ENCODE results near the gene SIRT6.
"Not testable (repeated sequence)": the region's sequence is repeated elsewhere in the genome, so short reads cannot be mapped to it uniquely, and the experiment has no call there.

SIRT6 gene

DNA sequence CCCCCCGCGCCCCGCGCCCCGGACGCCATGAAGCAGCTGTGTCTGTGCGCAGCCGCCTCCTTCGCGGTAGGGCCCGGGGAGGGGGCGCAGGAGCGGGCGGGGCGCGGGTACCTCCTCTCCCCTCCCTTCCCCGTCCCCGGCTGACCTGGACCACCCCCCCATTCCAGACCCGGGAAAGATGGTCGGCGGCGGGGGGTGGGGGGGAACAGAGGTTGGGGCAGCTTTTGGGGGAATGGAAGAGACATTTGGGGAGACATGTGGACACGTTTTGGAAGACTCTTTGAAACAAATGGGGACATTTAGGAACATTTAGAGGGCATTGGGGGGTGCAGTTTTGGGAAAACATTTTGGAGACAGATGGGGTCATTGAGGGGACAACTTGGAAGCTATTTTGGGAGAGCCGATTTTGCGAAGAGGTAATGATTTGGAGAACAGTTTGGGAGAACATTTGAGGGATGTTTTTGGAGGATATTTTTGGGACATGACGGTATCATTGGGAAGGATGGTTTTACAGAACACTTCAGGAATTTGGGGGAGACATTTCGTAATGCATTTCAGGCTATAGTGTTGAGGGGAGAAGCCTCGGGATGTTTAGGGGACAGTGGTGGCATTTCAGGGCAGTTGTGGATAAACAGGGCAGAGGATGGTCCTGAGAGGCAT, 16.2 kb upstream of the SIRT6 start:
- no peak for DNase-seq

DNA sequence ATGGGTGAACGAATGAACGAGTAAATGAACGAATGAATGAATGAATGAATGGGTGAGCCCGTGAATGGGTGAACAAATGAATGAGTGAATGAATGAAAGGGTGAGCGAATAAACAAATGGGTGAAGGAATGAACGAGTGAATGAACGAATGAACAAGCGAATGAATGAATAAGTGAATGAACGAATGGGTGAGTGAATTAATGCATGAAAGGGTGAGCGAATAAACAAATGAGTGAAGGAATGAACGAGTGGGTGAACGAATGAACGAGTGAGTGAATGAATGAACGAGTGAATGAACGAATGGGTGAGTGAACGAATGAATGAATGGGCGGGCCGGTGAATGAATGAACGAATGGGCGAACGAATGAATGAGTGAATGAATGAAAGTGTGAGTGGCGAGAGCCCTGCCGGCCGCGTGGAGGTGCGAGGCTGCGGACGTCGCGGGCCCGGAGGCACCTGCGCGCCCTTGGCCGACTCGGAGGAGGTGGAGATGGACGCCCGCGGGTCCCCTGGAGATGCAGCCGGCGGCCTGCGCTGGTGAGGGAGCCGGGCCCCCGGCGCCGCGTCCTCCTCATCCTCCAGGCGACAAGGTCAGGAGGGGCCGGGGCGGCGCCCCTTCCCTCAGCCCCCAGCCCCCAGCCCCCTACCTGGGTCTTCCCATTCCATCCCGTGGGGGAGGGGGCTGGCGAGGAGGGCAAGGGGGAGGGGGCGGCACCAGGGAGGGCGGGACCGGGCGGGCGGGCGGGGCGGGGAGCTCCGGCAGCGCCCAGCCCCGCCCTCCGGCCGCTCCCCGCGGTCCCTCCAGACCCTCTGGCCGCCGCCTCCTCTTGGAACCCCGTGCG, 15.5 kb upstream of the SIRT6 start:
- DNase-seq = no peak

DNA sequence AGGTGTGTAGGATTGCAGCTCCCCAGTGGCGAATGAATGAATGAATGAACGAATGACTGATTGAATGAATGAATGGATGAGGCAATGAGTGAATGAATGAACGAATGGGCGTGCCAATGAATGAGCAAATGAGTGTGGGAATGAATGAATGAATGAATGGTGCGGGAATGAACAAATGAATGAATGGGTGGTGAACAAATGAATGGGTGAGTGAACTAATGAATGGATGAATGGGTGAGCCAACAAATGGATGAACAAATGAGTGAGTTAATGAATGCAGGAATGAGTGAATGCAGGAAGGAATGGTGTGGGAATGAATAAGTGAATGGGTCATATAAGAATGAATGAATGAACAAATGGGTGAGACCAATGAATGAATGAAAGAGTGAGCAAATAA, 14.9 kb upstream of the SIRT6 start:
- DNase-seq = no peak

DNA sequence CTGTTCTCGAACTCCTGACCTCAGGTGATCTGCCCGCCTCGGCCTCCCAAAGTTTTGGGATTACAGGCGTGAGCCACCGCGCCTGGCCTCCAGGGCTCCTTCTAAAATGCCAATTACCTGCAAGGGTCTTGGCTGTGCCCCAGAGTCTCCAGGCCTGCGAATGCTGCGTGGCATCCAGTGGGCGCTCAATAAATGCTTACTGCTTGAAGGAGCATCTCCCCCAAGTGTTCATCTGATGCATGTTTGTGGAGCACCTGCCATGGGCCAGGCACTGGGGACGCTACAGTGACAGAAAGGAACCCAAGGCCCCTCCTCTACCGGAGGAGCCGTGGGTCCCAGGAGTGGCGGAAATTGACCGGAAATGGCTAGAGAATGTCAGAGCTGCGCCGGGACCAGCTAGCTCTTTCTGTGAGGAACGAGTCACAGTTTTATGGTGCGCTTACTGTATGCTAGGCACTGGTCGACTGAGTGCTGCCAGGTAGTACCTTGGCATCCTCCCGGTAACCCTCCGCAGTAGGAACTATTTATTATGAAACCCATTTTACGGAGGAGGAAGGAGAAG, 14.3 kb upstream of the SIRT6 start:
- no peak for DNase-seq

DNA sequence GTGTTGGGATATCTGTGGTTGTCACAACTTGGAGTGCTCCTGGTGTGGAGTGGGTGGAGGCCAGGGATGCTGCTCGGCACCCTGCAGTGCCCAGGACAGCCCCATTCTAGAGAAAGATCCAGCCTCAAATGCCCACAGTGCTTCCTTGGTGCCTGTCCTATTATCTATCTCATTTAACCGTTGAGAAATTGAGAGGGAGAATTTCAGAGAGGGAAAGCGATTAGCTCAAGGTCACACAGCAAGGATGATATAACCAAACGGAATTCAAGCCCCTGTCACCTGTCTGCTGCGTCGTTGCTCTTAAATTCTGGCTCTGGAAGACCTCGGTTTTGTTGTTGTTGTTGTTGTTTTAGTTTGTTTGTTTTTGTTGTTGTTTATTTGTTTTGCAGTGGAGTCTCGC, 13.6 kb upstream of the SIRT6 start:
- DNase-seq = no peak

DNA sequence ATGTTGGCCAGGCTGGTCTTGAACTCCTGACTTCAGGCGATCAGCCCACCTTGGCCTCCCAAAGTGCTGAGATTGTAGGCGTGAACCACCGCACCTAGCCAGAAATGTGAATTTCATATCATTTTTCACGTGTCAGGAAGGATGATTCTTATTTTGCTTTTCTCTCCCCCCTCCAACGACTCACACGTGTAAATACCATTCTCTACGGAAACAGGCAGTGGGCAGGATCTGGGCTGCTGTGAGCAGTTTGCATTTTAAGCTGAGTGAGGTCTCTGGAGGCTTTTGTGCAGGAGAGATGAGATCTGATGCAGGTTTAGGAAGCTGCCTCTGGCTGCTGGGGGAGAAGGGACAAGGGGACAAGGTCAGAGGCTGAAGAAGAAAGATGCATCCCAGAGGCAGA, 12.0 kb upstream of the SIRT6 start:
- no peak for DNase-seq

DNA sequence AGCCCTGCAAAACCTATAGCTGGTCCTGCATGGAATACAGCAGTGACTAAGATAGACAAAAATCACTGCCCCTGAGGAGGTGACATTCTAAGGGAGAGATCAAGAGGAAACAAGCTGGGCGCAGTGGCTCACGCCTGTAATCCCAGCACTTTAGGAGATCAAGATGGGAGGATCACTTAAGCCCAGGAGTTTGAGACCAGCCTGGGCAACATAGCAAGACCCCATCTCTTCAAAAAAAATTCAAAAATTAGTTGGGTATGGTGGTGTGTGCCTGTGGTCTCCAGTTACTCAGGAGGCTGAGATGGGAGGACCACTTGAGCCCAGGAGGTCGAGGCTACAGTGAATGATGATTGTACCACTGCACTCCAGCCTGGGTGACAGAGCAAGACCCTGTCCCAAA, 10.2 kb upstream of the SIRT6 start:
- not testable (repeated sequence) for DNase-seq

DNA sequence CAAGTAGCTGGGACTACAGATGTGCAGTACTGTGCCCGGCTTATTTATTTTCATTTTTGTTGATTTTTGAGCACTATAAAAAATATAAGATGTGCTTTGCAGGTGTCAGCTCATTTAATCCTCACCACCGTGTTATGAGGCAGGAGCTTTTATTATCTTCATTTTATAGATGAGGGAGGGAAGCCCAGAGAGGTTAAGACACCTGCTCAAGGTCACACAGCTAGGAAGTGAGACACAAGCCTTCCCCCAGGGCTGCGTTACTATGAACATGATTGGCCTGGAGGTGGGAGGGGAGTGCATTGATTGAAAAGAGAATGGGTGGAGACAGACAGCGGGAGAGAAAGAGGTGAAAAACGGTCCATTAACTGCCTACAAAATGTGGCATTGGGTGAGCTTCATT, 7.3 kb upstream of the SIRT6 start:
- DNase-seq = no peak

DNA sequence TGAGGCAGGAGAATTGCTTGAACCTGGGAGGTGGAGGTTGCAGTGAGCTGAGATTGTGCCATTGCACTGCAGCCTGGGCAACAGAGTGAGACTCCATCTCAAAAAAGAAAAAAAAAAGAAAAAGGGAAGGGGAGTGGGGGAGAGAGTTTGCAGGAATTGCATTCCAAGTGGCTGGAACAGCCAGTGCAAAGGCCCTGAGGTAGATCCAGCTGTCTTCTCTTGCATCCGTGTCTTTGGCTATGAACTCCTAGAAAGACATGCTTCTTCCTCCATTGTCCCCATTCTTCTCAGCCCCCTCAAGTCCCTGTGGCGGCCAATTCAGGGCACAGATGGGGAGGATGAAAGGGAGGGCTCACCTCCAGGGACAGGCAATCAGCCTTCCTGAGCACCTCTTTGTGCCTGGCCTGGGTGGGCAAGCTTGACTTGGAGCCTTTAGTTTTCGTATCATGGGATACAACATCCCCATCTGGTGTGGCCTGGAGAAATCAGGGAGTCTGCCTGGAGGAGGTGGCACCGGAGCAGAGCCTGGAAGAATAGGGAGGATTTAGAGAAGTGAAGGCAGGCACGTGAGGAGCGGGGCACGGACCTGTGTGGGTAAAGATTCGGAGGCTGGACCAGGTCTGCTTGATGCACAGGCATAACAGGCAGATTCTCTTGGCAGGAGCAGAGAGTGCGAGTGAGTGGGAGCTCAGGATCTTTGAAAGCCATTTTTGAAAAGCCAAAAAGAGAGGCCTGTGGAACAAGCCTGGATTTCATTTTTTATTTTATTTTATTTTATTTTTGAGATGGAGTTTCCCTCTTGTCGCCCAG, 5.2 kb upstream of the SIRT6 start:
- DNase-seq = no peak

DNA sequence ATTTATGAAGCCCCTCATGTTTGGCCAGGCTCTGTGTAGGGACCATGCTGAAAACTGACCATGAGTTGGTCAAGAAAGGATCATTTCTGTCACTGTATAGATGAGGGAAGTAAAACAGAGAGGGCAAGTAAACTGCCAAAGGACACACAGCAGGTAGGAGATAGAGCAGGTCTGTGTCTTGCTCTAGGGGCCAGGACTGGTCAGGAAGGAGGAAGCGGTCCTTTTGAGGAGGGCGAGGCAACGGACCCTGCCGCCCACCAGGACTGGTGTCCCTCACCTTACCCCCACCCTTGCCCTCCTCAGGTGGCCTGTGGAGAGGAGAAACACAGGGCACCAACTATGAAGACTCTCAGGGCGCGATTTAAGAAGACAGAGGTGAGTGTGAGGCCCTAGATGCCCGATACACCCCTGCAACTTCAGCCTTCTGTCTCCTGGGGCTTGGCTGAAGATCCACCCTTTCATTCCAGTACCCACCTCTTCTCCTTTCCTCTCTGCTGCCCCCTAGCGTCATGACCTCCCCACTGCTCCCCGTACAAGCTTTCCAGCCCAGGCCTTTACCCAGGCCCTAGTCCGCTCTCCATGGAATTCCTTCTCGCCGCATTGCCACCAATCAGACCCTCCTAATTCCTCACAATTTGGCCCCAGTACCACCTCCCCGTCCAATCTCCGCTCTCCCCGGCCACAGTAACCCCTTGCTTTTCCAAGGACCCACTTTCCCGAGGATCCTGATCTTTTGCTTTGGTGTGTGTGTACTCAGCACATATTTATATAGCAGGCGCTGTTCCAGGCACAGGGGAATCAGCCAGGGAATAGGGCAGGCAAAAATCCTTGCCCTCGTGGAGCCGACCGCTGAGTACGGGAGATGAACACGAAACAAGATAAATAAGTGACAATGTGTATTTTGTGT, 4.0 kb upstream of the SIRT6 start:
- peak; percentile 65 for DNase-seq

DNA sequence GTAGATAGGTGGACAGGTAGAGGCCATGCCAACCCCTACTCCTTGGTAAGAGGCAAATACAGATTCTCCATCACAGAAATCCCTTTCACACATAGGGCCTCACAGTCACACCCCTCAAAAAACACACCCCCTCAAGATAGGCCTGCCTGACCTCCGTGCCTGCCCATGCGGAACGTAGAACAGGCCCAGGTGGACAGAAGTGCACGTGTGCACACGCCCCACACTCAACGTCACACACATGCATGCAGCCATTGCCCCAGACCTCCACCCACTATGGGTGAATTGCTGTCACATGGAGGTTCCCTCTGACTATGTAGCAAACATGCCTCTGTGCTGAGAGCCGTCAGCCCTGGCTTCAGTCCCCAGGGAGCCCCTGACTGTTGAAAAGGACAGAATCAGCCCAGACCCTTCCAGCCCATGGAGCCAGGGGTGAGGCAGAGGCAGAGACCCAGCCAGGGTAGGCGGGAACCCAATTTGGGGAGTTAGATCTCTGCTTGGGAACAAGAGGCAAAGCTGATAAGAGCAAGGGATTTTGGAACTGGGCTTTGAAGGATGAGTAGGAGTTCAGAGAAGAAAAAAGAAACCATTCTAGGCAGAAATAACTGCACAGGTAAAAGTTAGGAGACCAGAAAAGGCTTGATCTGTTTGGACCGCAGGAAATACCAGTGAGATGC, 3.2 kb upstream of the SIRT6 start:
- DNase-seq = no peak

DNA sequence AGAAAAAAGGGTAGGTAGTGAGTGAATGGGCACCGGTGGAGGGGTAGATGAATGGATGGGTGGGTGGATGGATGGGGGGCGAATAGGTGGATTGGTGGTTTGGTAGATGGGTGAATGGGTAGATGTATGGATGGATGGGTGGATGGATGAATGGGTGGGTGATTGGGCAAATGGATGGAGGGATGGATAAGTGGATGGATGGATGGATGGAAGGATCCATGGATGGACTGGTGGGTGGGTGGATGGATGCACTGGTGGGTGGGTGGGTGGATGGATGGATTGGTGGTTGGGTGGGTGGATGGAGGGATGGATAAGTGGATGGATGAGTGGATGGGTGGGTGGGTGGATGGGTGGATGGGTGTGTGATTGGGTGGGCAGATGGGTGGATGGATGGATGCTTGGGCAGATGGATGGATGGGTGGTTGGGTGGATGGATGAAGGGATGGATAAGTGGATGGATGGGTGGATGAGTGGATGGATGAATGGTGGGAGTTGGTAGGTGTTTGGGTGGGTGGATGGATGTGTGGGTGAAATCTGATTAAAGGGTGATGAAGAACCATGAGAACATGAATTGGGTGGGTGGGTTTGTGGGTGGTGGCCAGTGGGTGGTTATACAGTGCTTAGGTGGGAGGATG, 2.5 kb upstream of the SIRT6 start:
- DNase-seq = no peak

DNA sequence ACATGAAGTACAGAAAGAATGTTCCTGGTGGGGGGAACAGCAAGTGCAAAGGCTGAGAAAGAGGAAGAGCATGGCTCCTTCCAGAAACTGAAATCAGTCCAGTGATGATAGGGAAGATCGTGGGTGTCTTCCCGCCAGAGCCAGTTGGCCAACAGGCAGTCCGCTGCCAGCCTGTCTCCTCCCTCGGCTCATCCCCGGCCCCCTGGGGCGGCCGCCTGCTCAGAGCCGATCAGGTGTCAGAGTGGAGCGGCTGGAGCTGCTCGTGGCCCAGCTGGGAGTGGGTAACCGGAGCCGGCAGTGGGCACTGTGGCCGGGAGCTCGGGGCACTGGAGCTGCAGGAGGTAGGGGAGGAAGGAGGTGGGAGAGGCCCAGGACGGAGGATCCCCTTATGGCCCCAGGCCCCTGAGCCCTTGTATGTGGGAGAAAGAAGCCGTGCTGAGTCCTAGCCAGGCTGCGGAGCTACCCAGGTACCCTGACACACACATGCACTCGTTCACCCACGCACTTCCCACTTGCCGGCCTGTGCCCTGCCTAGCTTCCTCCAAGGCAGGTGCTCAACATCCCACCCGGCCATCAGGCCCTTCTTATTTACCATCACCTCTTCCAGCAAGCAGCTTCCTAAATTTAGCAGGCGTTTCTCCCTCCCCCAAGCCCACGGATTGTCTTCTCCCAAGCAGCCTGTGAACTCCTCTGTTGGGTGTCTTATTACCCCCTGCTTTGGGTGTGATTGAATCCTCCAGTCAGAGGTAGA, 1.8 kb upstream of the SIRT6 start:
- no peak for DNase-seq

DNA sequence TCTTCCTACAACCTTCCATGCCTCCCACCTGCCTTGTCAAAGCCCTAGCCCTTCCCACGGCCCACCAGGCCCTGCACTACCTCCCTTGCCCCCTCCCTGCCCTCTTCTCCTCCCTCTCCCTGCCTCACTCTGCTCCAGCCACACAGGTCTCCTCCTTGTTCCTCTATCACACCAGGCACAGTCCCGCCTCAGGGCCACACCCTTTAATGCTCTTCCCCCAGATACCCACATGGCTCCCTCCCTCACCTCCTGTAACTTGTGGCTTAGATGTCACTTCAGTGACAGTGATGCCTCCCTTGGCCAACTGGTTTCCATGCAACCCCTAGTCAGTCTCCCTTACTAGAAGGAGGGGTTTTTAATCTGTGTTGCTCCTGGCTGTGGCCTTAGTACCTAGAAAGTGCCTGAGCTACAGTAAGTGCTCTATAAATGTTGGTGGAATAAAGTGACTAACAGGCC, 1.3 kb downstream of the SIRT6 start:
- DNase-seq = no peak

DNA sequence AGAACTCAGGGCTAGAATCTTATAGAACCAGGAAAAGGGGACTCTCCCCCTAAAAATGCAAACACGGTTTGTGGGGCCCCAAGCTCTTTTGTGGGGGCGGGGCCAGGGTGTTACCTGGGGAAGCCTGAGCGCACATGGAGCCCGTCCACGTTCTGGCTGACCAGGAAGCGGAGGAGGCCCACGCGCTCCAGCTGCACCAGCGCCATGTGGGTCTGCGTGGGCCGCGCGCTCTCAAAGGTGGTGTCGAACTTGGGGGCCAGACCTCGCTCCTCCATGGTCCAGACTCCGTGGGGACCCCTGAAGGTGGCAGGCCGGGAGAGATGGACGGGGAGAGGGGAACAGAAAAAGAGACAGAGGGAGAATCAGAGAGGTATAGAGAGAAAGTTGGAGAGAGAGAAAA, 3.4 kb downstream of the SIRT6 start:
- no peak for DNase-seq

DNA sequence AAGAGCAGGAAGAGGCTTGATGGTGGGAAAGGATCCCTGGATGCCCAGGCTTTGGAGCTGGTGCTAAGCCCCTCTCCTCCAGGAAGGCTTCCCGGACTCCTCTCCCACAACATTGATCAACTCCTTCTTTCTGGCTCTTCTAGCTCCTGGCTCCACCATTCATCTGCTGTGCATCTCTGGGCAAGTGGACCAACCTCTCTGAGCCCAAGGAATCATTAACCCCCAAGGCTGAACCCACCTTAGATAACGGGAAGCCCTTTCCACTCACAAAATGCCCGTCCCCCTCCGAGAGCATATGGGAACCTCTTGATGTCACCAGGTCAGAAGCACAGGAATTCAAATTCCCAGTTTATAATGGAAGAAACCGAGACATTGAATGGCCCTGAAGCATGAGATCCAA, 5.2 kb downstream of the SIRT6 start:
- no peak for DNase-seq

DNA sequence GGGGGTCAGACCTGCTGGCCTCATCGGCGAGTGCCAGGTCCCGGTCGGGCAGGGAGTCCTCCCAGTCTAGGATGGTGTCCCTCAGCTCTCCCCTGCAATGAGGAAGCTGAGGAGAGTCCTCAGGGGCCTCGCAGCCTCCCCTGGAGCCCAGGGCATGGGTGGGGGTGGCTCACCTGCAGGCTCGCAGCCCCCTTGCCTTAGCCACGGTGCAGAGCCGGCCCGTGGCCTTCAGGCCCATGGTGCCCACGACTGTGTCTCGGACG, 6.8 kb downstream of the SIRT6 start:
- no peak for DNase-seq

DNA sequence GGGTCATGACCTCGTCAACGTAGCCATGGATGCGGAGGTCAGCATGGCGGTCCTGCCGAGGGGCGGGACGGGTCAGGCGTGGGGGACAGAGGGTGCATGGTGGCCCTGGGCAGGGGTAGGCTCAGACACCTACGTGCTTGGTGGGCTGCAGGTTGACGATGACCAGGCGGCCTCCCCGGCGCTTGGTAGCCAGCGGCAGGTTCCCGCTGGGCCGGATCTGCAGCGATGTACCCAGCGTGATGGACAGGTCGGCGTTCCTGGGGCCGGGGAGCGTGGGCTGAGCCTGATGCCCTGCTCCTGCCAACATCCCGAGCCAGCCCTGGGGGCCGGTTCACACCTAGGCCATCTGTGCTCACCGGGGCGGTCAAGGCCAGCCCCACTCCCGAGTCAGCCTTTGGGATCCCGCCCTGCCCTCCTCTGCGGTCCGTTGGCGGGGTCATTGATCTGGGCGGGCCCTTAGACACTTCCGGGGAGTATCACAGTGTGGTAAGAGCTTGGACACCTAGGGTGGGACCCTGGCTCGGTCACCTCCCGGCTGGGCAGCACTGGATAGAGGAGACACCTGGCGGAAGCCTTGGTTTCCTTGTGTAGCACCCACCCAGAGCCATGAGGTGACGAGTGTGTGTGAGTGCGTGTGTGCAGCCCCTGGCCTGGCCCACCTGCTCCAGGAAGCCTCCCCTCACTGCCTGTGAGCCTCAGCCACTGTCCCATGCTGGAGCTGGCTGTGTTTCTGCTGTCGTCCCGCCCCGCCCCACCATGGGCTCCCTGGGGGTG, 7.3 kb downstream of the SIRT6 start:
- DNase-seq = no peak

DNA sequence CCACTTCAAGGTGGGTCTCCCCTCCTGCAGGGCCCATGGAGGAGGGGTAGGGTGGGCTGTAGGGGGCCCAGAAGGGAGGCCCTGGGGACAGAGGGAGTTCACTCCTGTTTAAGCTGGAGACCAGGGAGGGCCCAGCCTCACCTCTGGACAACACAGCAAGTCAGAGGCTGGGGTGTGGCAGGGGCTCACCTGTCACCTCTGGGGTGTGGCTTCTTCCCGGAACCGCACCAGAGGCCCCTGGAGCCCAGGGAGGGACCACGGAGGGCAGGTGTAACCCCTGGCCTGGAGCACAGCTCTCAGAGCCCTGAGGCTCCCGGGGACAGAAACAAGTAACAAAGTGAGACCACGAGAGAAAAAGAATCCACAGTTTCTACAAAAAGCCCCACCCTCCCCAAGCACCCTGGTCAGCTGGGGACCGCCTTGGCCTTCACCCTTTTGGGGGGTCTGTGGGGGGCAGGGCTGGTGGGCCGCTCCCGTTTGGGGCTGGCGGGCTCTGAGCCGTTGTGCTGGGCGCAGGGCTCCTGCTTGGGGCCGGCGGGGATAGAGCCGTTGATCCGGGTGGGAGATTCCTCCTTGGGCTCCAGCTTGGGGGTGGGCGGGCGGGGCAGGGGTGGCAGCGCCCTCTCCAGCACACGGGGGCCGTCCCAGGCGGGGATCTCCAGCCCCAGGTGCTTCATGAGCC, 8.0 kb downstream of the SIRT6 start:
- no peak for DNase-seq

All from T1000 (cell line).